Mesodermal cell (in vitro differentiated cells): ENCODE data around the gene AKAP3.

Source experiments
- H3K27ac ChIP-seq: 2 replicates; pipeline ENCODE4 v1.7.0; 2013; ENCODE audit warnings: mild to moderate bottlenecking, low read depth, low read length, moderate library complexity; ENCODE audit not compliant: severe bottlenecking
- H3K36me3 ChIP-seq: 2 replicates; pipeline ENCODE4 v1.7.1; 2013; ENCODE audit warnings: mild to moderate bottlenecking, low read length, moderate library complexity; ENCODE audit not compliant: control insufficient read depth, insufficient read depth
- H3K4me1 ChIP-seq: one replicate; pipeline ENCODE4 v1.7.1; 2013; ENCODE audit warnings: mild to moderate bottlenecking, low read length; ENCODE audit not compliant: insufficient read depth, control insufficient read depth, poor library complexity, severe bottlenecking
- H3K4me3 ChIP-seq: 2 replicates; pipeline ENCODE4 v1.7.0; 2013; ENCODE audit warnings: low read length, control low read depth, mild to moderate bottlenecking; ENCODE audit not compliant: insufficient read depth, poor library complexity, severe bottlenecking; ENCODE audit errors: extremely low read depth
- H3K9me3 ChIP-seq: 2 replicates; pipeline ENCODE4 v1.7.1; 2013; ENCODE audit warnings: mild to moderate bottlenecking, low read length, moderate library complexity; ENCODE audit not compliant: control insufficient read depth
- WGBS, 2 experiments: methylation state at CpG; one replicate each; pipeline ENCODE4 v1.1.5; 2013; ENCODE audit warnings: missing lambda C conversion rate in 2 of 2; ENCODE audit not compliant: insufficient coverage in 2 of 2; 5-methylcytosine and 5-hydroxymethylcytosine counted together

The AKAP3 gene

GRCh38 chr12:4603946-4604345, 44.9 kb downstream of the AKAP3 start:
- Histone ChIP-seq H3K4me1 (no peaks in the 10 kb centered on the region), H3K4me3 (no peak overlapping the region), H3K36me3 (peaks cover 9% of the 10 kb centered on the region), H3K27ac (no peak overlapping the region), H3K9me3 (no peaks in the 10 kb centered on the region)
- no CpG with 5 or more reads among the region's 1 CpG for WGBS, 2 experiments

GRCh38 chr12:4603421-4603820, 45.4 kb downstream of the AKAP3 start:
- H3K9me3 ChIP-seq, result no peaks in the 10 kb centered on the region
- H3K4me3 ChIP-seq, result no peak overlapping the region
- no peak overlapping the region for H3K27ac ChIP-seq
- H3K36me3 ChIP-seq, result peaks cover 9% of the 10 kb centered on the region
- 72 to 77% methylated on average over 6 to 7 of the region's 7 CpGs for WGBS, 2 experiments
- no peaks in the 10 kb centered on the region for H3K4me1 ChIP-seq

- H3K4me1 ChIP-seq, result no peaks in the 10 kb centered on the region
- no peak overlapping the region for H3K4me3 ChIP-seq
- H3K9me3 ChIP-seq, result no peaks in the 10 kb centered on the region
- WGBS, 2 experiments, result 94 to 97% methylated on average over 5 to 6 of the region's 6 CpGs
- no peak overlapping the region for H3K27ac ChIP-seq
- H3K36me3 ChIP-seq, result no peaks in the 10 kb centered on the region
These were observed 53.0 kb downstream of the AKAP3 start for GRCh38 chr12:4595881-4596280.

- Histone ChIP-seq H3K36me3 (no peaks in the 10 kb centered on the region), H3K4me1 (no peaks in the 10 kb centered on the region), H3K4me3 (no peak overlapping the region), H3K27ac (no peak overlapping the region), H3K9me3 (no peaks in the 10 kb centered on the region)
- 90% methylated on average over 5 to 6 of the region's 7 CpGs for WGBS, 2 experiments
These were observed 57.6 kb downstream of the AKAP3 start for GRCh38 chr12:4591180-4591687.

GRCh38 chr12:4589941-4590340, 58.9 kb downstream of the AKAP3 start:
- WGBS, 2 experiments, result 80 to 82% methylated on average over 1 of the region's 2 CpGs
- no peak overlapping the region for H3K4me3 ChIP-seq
- H3K36me3 ChIP-seq, result no peaks in the 10 kb centered on the region
- H3K9me3 ChIP-seq, result no peaks in the 10 kb centered on the region
- no peak overlapping the region for H3K27ac ChIP-seq
- H3K4me1 ChIP-seq, result no peaks in the 10 kb centered on the region

GRCh38 chr12:4588916-4589315, 59.9 kb downstream of the AKAP3 start:
- H3K27ac ChIP-seq, result no peak overlapping the region
- WGBS, 2 experiments, result no CpG with 5 or more reads among the region's 3 CpGs
- no peak overlapping the region for H3K4me3 ChIP-seq
- no peaks in the 10 kb centered on the region for H3K36me3 ChIP-seq
- no peaks in the 10 kb centered on the region for H3K4me1 ChIP-seq
- H3K9me3 ChIP-seq, result no peaks in the 10 kb centered on the region

- Histone ChIP-seq H3K9me3 (no peaks in the 10 kb centered on the region), H3K4me3 (no peak overlapping the region), H3K4me1 (no peaks in the 10 kb centered on the region), H3K27ac (no peak overlapping the region), H3K36me3 (no peaks in the 10 kb centered on the region)
- WGBS, 2 experiments, result 76 to 88% methylated on average over 2 to 8 of the region's 9 CpGs
These were observed 61.7 kb downstream of the AKAP3 start for GRCh38 chr12:4587108-4587507.

GRCh38 chr12:4586500-4586899, 62.4 kb downstream of the AKAP3 start:
- WGBS, 2 experiments, result 89 to 93% methylated on average over 3 to 5 of the region's 5 CpGs
- no peaks in the 10 kb centered on the region for H3K4me1 ChIP-seq
- no peak overlapping the region for H3K4me3 ChIP-seq
- no peaks in the 10 kb centered on the region for H3K36me3 ChIP-seq
- H3K9me3 ChIP-seq, result no peaks in the 10 kb centered on the region
- no peak overlapping the region for H3K27ac ChIP-seq

- WGBS, 2 experiments, result 85 to 87% methylated on average over 6 to 7 of the region's 7 CpGs
- H3K4me1 ChIP-seq, result no peaks in the 10 kb centered on the region
- no peaks in the 10 kb centered on the region for H3K36me3 ChIP-seq
- H3K9me3 ChIP-seq, result no peaks in the 10 kb centered on the region
- H3K27ac ChIP-seq, result no peak overlapping the region
- H3K4me3 ChIP-seq, result no peak overlapping the region
These were observed 64.0 kb downstream of the AKAP3 start for GRCh38 chr12:4584896-4585295.

GRCh38 chr12:4584281-4584680, 64.6 kb downstream of the AKAP3 start:
- no peaks in the 10 kb centered on the region for H3K36me3 ChIP-seq
- H3K4me1 ChIP-seq, result no peaks in the 10 kb centered on the region
- no peak overlapping the region for H3K27ac ChIP-seq
- H3K4me3 ChIP-seq, result no peak overlapping the region
- H3K9me3 ChIP-seq, result no peaks in the 10 kb centered on the region
- WGBS, 2 experiments, result 92 to 96% methylated on average over 4 of the region's 6 CpGs

- H3K4me1 ChIP-seq, result no peaks in the 10 kb centered on the region
- no peaks in the 10 kb centered on the region for H3K36me3 ChIP-seq
- no peak overlapping the region for H3K4me3 ChIP-seq
- 81 to 100% methylated on average over 1 to 3 of the region's 3 CpGs for WGBS, 2 experiments
- H3K27ac ChIP-seq, result no peak overlapping the region
- no peaks in the 10 kb centered on the region for H3K9me3 ChIP-seq
These were observed 68.6 kb downstream of the AKAP3 start for GRCh38 chr12:4580281-4580688.
